Measurements from ENCODE around the gene PRKD1.

Gene PRKD1

GRCh38 chr14:29937116-29937515 lies 9.5 kb upstream of the PRKD1 start:
- TF ChIP-seq, protein P1, sequence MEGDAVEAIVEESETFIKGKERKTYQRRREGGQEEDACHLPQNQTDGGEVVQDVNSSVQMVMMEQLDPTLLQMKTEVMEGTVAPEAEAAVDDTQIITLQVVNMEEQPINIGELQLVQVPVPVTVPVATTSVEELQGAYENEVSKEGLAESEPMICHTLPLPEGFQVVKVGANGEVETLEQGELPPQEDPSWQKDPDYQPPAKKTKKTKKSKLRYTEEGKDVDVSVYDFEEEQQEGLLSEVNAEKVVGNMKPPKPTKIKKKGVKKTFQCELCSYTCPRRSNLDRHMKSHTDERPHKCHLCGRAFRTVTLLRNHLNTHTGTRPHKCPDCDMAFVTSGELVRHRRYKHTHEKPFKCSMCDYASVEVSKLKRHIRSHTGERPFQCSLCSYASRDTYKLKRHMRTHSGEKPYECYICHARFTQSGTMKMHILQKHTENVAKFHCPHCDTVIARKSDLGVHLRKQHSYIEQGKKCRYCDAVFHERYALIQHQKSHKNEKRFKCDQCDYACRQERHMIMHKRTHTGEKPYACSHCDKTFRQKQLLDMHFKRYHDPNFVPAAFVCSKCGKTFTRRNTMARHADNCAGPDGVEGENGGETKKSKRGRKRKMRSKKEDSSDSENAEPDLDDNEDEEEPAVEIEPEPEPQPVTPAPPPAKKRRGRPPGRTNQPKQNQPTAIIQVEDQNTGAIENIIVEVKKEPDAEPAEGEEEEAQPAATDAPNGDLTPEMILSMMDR (conservative IDR thresholded peaks at IDR 0.05; ENCODE audit: low read depth, low read length), result no peak

DNA sequence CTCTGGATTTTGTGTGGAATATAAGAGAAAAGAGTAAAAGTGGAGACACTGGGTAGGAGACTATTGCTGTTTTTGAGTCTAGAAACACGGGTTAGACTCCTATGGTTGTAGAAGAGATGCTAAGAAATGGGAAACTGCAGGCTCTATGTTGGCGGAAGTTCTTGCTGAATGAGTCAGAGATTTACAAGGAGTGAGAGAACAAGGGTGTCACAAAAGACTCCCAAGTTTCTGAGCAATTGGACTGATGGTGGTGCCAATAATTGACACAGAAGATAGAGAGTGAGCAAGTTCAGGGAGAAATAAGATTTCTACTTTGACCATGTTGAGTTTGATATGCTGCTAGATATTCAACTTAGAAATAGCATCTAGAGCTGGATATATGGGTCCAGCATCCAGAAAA lies 2.6 kb upstream of the PRKD1 start:
- TF ChIP-seq, protein P1 (conservative IDR thresholded peaks at IDR 0.05; ENCODE audit: low read depth, low read length), result no peak
- no peak overlapping the region for H3K4me3 ChIP-seq (ENCODE audit: low read depth, low read length)
- peak; percentile 62 for DNase-seq (ENCODE audit: low read depth)

More at GRCh38 chr14:29937116-29937515, 9.5 kb upstream of the PRKD1 start:
- no peak overlapping the region for H3K4me3 ChIP-seq (ENCODE audit: low read depth, low read length)
- peak; percentile 36 for DNase-seq (ENCODE audit: low read depth)

DNA sequence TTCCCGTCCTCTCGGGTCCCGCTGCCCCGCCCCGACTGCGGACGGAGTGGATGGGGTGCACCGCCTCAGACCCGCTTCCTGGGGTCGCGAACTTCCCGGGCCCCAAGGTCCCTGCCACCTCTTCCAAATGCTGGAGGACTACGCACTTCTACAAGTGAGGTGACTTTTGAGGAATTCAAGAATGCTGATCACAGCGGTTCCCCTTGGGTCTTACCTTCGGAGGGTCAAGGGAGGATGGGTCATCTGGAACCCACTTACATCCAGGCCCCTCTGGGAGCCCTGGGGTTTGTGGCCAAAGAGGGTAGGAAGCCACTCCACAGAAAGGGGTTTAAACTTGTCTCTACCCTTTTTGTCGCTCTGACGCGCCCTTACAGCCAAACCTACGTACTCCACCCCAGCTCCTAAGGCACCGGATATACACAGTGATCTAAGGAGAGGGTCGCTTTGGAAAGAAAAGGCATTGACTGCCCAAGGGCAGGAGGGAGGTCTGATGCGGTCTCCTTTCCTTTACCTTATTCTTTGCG lies 532 bp upstream of the PRKD1 start:
- peak overlapping the region; percentile 77 for H3K4me3 ChIP-seq (ENCODE audit: low read depth, low read length)

GRCh38 chr14:29926701-29927375 lies 809 bp downstream of the PRKD1 start:
- H3K4me3 ChIP-seq (ENCODE audit: low read depth, low read length), result peak overlapping the region; percentile 77
- TF ChIP-seq, protein P1 (conservative IDR thresholded peaks at IDR 0.05; ENCODE audit: low read depth, low read length), result no peak
- DNase-seq (ENCODE audit: low read depth), result peak; percentile 42

More for the DNA sequence above, 532 bp upstream of the PRKD1 start:
- DNase-seq (ENCODE audit: low read depth), result no peak
- TF ChIP-seq, protein P1 (conservative IDR thresholded peaks at IDR 0.05; ENCODE audit: low read depth, low read length), result no peak

GRCh38 chr14:29926228-29926627 lies 1.4 kb downstream of the PRKD1 start:
- DNase-seq (ENCODE audit: low read depth), result no peak
- H3K4me3 ChIP-seq (ENCODE audit: low read depth, low read length), result peak overlapping the region; percentile 77
- TF ChIP-seq, protein P1 (conservative IDR thresholded peaks at IDR 0.05; ENCODE audit: low read depth, low read length), result no peak

DNA sequence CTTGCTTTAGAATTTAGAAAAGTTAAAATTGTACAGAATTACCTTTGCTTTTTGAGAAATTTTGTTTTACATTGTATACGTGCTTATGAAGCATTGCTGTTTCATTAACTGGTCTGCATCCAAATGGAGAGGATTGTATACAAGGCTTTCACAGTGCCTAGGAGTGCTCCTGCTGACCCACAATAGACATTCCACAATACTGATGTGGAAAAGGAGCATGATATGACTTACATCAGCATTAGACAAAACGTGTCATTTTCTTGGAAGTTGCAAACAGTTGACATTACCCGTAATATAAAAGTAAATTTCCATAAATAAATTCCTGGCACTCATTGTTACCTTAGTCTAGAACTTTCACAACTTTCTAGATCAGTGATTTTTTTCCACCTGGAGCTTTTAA lies 1.9 kb downstream of the PRKD1 start:
- TF ChIP-seq, protein P1 (conservative IDR thresholded peaks at IDR 0.05; ENCODE audit: low read depth, low read length), result no peak
- no peak for DNase-seq (ENCODE audit: low read depth)

More for the DNA sequence above, 1.9 kb downstream of the PRKD1 start:
- peak overlapping the region; percentile 77 for H3K4me3 ChIP-seq (ENCODE audit: low read depth, low read length)
